Eye (tissue), 1 donor: ENCODE measurements around the gene TCAF2.
"Not testable (repeated sequence)": the region's sequence is repeated elsewhere in the genome, so short reads cannot be mapped to it uniquely, and the experiment has no call there.

Experiments
- DNase-seq: peaks from one replicate; pipeline ENCODE4 v3.0.0-alpha.2; 2015

Gene TCAF2

GRCh38 chr7:143620646-143621045 is at the start of gene TCAF2:
TSS of gene TCAF2 (plus strand) at chr7:143620974.
- DNase-seq: not testable (repeated sequence)

- DNase-seq: not testable (repeated sequence)
Measured at GRCh38 chr7:143571501-143571900, 49.3 kb upstream of the TCAF2 start, which contains the start of gene CTAGE15. TSS of gene CTAGE15 (plus strand) at chr7:143571801. CDS start at chr7:143571818, 17 bp downstream.

GRCh38 chr7:143588183-143588582 is 32.6 kb upstream of the TCAF2 start:
- DNase-seq: not testable (repeated sequence)

- not testable (repeated sequence) for DNase-seq
Measured at GRCh38 chr7:143589897-143590296, 30.9 kb upstream of the TCAF2 start.

GRCh38 chr7:143598086-143598485 is 22.7 kb upstream of the TCAF2 start:
- DNase-seq: not testable (repeated sequence)

GRCh38 chr7:143603549-143603948 is 17.2 kb upstream of the TCAF2 start:
- DNase-seq: not testable (repeated sequence)

GRCh38 chr7:143606088-143606487 is 14.7 kb upstream of the TCAF2 start:
- not testable (repeated sequence) for DNase-seq

GRCh38 chr7:143615545-143615944 is 5.2 kb upstream of the TCAF2 start:
- not testable (repeated sequence) for DNase-seq

GRCh38 chr7:143617204-143617603 is 3.6 kb upstream of the TCAF2 start:
- not testable (repeated sequence) for DNase-seq

- DNase-seq: not testable (repeated sequence)
Measured at GRCh38 chr7:143620058-143620457, 716 bp upstream of the TCAF2 start.

- DNase-seq: not testable (repeated sequence)
Measured at GRCh38 chr7:143621175-143621574, 401 bp downstream of the TCAF2 start.

GRCh38 chr7:143622130-143622529 is 1.4 kb downstream of the TCAF2 start:
- DNase-seq: not testable (repeated sequence)

GRCh38 chr7:143630653-143631052 is 9.9 kb downstream of the TCAF2 start:
- DNase-seq: not testable (repeated sequence)

- DNase-seq: not testable (repeated sequence)
Measured at GRCh38 chr7:143632506-143632905, 11.7 kb downstream of the TCAF2 start.

GRCh38 chr7:143633013-143633618 is 12.3 kb downstream of the TCAF2 start:
- DNase-seq: not testable (repeated sequence)

- DNase-seq: not testable (repeated sequence)
Measured at GRCh38 chr7:143635364-143636240, 14.8 kb downstream of the TCAF2 start.

GRCh38 chr7:143639372-143639771 is 18.6 kb downstream of the TCAF2 start:
- not testable (repeated sequence) for DNase-seq

GRCh38 chr7:143640528-143641189 is 19.9 kb downstream of the TCAF2 start:
- not testable (repeated sequence) for DNase-seq

- DNase-seq: not testable (repeated sequence)
Measured at GRCh38 chr7:143646598-143646997, 25.8 kb downstream of the TCAF2 start.

GRCh38 chr7:143649902-143650301 is 29.1 kb downstream of the TCAF2 start:
- DNase-seq: not testable (repeated sequence)

- DNase-seq: not testable (repeated sequence)
Measured at GRCh38 chr7:143650447-143650846, 29.7 kb downstream of the TCAF2 start.
